Neural cell (in vitro differentiated cells): ENCODE results near the gene CROCC2. TPM values are rescaled to one million over a fixed set of nuclear protein-coding genes. Genes with fewer than 3 reads are reported as not detected.

ENCODE experiments used
- H2AFZ ChIP-seq: fragments of 200-600, 300-800 bp; sonication (generic), shearing (Covaris generic); 2 replicates; pipeline ENCODE4 v1.6.0; 2014; ENCODE audit warnings: low read depth, mild to moderate bottlenecking, antibody characterized with exemption, low read length, moderate library complexity
- H3F3A ChIP-seq: fragments of 200-600 bp; shearing (Covaris generic); 2 replicates; pipeline ENCODE4 v1.6.1; 2016; ENCODE audit warnings: mild to moderate bottlenecking, moderate library complexity, mixed read lengths, antibody characterized with exemption, low read length; ENCODE audit not compliant: insufficient read depth, poor library complexity, severe bottlenecking
- H3K27ac ChIP-seq: fragments of 200-600, 300-800 bp; sonication (generic), shearing (Covaris generic); 2 replicates; pipeline ENCODE4 v1.5.1; 2014; ENCODE audit warnings: mild to moderate bottlenecking, low read length, moderate library complexity
- H3K27me3 ChIP-seq: fragments of 300-800, 200-600 bp; sonication (generic), shearing (Covaris generic); 2 replicates; pipeline ENCODE4 v1.6.0; 2014; ENCODE audit warnings: mild to moderate bottlenecking, low read depth, low read length, moderate library complexity; ENCODE audit not compliant: insufficient read depth
- H3K36me3 ChIP-seq: fragments of 300-800, 200-600 bp; sonication (generic), shearing (Covaris generic); 2 replicates; pipeline ENCODE4 v1.5.1; 2014; ENCODE audit warnings: mild to moderate bottlenecking, antibody characterized with exemption, low read length, moderate library complexity; ENCODE audit not compliant: insufficient read depth
- H3K4me2 ChIP-seq: fragments of 300-800, 200-600 bp; sonication (generic), shearing (Covaris generic); 2 replicates; pipeline ENCODE4 v1.6.0; 2014; ENCODE audit warnings: mild to moderate bottlenecking, low read length
- H3K4me3 ChIP-seq: fragments of 300-800, 200-600 bp; sonication (generic), shearing (Covaris generic); 2 replicates; pipeline ENCODE4 v1.5.1; 2014; ENCODE audit warnings: mild to moderate bottlenecking, low read length, moderate library complexity
- H3K79me2 ChIP-seq: fragments of 200-600 bp; shearing (Covaris generic); replicated peaks from 2 replicates; pipeline ENCODE4 v1.6.0; 2014; ENCODE audit warnings: mild to moderate bottlenecking, low read length, moderate library complexity; ENCODE audit not compliant: insufficient read depth
- H3K9ac ChIP-seq: fragments of 300-800, 200-600 bp; sonication (generic), shearing (Covaris generic); 2 replicates; pipeline ENCODE4 v1.6.1; 2016; ENCODE audit warnings: mild to moderate bottlenecking, low read length, mixed read lengths
- H3K9me2 ChIP-seq: fragments of 200-600 bp; shearing (Covaris generic); 2 replicates; pipeline ENCODE4 v1.6.1; 2016; ENCODE audit warnings: mild to moderate bottlenecking, low read length, mixed read lengths; ENCODE audit not compliant: insufficient read depth
- H3K9me3 ChIP-seq: fragments of 200-600, 300-800 bp; sonication (generic), shearing (Covaris generic); 2 replicates; pipeline ENCODE4 v1.6.1; 2016; ENCODE audit warnings: mild to moderate bottlenecking, mixed run types, low read length, moderate library complexity, mixed read lengths
- H4K20me1 ChIP-seq: fragments of 200-600 bp; shearing (Covaris generic); 2 replicates; pipeline ENCODE4 v1.6.1; 2016; ENCODE audit warnings: mild to moderate bottlenecking, mixed run types; ENCODE audit not compliant: insufficient read depth
- CTCF ChIP-seq: fragments of 450-650 bp; IDR thresholded peaks from 2 replicates; pipeline ENCODE4 v1.5.1; 2014; ENCODE audit warnings: antibody characterized with exemption, mild to moderate bottlenecking, moderate library complexity; ENCODE audit not compliant: poor library complexity, severe bottlenecking
- EP300 ChIP-seq: fragments of 450-650 bp; conservative IDR thresholded peaks from 2 replicates; pipeline ENCODE4 v1.6.1; 2014; ENCODE audit warnings: antibody characterized with exemption, mild to moderate bottlenecking, moderate library complexity; ENCODE audit not compliant: poor library complexity, severe bottlenecking
- EZH2 ChIP-seq: fragments of 200-600, 300-800 bp; shearing (Covaris generic), sonication (generic); IDR thresholded peaks from 2 replicates; pipeline ENCODE4 v1.6.1; 2014; ENCODE audit warnings: antibody characterized with exemption, low read length, borderline replicate concordance, mild to moderate bottlenecking; ENCODE audit not compliant: insufficient read depth, poor library complexity, severe bottlenecking
- MXI1 ChIP-seq: fragments of 450-650 bp; conservative IDR thresholded peaks from 2 replicates; pipeline ENCODE4 v1.6.1; 2014; ENCODE audit warnings: antibody characterized with exemption, mild to moderate bottlenecking; ENCODE audit not compliant: poor library complexity, severe bottlenecking
- POLR2AphosphoS5 ChIP-seq: IDR thresholded peaks from 2 replicates; pipeline ENCODE4 v1.6.1; 2012
- RAD21 ChIP-seq: fragments of 450-650 bp; conservative IDR thresholded peaks from 2 replicates; pipeline ENCODE4 v1.6.1; 2014; ENCODE audit warnings: antibody characterized with exemption, mild to moderate bottlenecking, moderate library complexity
- REST ChIP-seq: IDR thresholded peaks from 2 replicates; pipeline ENCODE4 v1.6.1; 2012; ENCODE audit warnings: borderline replicate concordance
- SMC3 ChIP-seq: fragments of 450-650 bp; conservative IDR thresholded peaks from 2 replicates; pipeline ENCODE4 v1.6.1; 2014; ENCODE audit warnings: antibody characterized with exemption, mild to moderate bottlenecking, moderate library complexity; ENCODE audit not compliant: poor library complexity
- TAF1 ChIP-seq: IDR thresholded peaks from 2 replicates; pipeline ENCODE4 v1.6.1; 2012; ENCODE audit warnings: low read depth
- polyA plus RNA-seq: library from polyadenylated mRNA; depleted of rRNA; stranded (reverse); fragments of >200 nt; gene quantifications from 2 replicates; pipeline ENCODE4 v1.2.3, GENCODE V29; 2014

CROCC2 gene
- polyA plus RNA-seq, 1 donor from 2014 or later: 0.09 TPM

- TF ChIP-seq EZH2: no peak
- TF ChIP-seq POLR2AphosphoS5: no peak
- no peak for TF ChIP-seq CTCF
- no peak for TF ChIP-seq TAF1
- no peak for TF ChIP-seq EP300
- no peak for TF ChIP-seq MXI1
- TF ChIP-seq REST: no peak
- TF ChIP-seq RAD21: no peak
- TF ChIP-seq SMC3: no peak
- H3K9me2 ChIP-seq: no peaks in the 10 kb centered on the region
- no peaks in the 10 kb centered on the region for H3K9me3 ChIP-seq
- no peak overlapping the region for H3K9ac ChIP-seq
- no peak overlapping the region for H3K4me3 ChIP-seq
- H3K27me3 ChIP-seq: no peaks in the 10 kb centered on the region
- H4K20me1 ChIP-seq: no peaks in the 10 kb centered on the region
- no peak overlapping the region for H2AFZ ChIP-seq
- no peak overlapping the region for H3K27ac ChIP-seq
- H3K4me2 ChIP-seq: no peak overlapping the region
- H3K36me3 ChIP-seq: no peaks in the 10 kb centered on the region
- H3K79me2 ChIP-seq: no peaks in the 10 kb centered on the region
- no peaks in the 10 kb centered on the region for H3F3A ChIP-seq
These were observed 31.4 kb upstream of the CROCC2 start for GRCh38 chr2:240874715-240875227.

GRCh38 chr2:240875228-240876034 lies 30.7 kb upstream of the CROCC2 start:
- TF ChIP-seq RAD21: no peak
- TF ChIP-seq POLR2AphosphoS5: no peak
- TF ChIP-seq REST: no peak
- no peak for TF ChIP-seq SMC3
- no peak for TF ChIP-seq CTCF
- no peak for TF ChIP-seq MXI1
- TF ChIP-seq EZH2: no peak
- TF ChIP-seq TAF1: no peak
- no peak for TF ChIP-seq EP300
- Histone ChIP-seq H4K20me1 (no peaks in the 10 kb centered on the region), H3K36me3 (no peaks in the 10 kb centered on the region), H3K79me2 (no peaks in the 10 kb centered on the region), H2AFZ (no peak overlapping the region), H3K4me2 (no peak overlapping the region), H3K27ac (no peak overlapping the region), H3K27me3 (no peaks in the 10 kb centered on the region), H3K9me3 (no peaks in the 10 kb centered on the region), H3K9ac (no peak overlapping the region), H3K4me3 (no peak overlapping the region), H3K9me2 (no peaks in the 10 kb centered on the region), H3F3A (no peaks in the 10 kb centered on the region)
